Activated naive CD8-positive, alpha-beta T cell treated with anti-CD3 and anti-CD28 coated beads, Interleukin-2, amount 50 U/mL, for 16 hours (primary cell): ENCODE results near the gene PRICKLE4.
"Not testable (repeated sequence)": the region's sequence is repeated elsewhere in the genome, so short reads cannot be mapped to it uniquely, and the experiment has no call there.

ENCODE experiments used
- DNase-seq: peaks from one replicate; pipeline ENCODE4 v3.0.0-alpha.2; 2020; ENCODE audit warnings: low read depth, low spot score

Gene PRICKLE4

DNA sequence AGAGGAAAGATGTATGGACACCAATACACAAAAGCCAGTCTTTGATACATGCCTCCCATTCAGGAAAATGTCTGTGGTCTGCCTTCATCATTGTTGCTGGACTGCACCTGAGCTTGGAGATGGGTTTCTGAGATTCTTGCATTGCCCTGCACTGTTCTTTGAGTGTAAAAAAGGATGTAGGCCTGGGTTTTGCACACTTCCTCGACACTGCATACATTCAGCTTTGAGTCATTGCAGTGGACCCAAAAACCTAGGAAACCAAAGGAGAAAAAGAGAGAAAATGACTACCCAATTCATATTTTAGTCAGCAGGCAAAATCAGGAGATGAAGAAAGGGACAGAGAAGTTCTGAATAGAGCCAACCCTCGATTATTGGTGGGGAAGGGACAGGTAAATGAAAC lies 15.9 kb downstream of the PRICKLE4 start:
- no peak for DNase-seq

DNA sequence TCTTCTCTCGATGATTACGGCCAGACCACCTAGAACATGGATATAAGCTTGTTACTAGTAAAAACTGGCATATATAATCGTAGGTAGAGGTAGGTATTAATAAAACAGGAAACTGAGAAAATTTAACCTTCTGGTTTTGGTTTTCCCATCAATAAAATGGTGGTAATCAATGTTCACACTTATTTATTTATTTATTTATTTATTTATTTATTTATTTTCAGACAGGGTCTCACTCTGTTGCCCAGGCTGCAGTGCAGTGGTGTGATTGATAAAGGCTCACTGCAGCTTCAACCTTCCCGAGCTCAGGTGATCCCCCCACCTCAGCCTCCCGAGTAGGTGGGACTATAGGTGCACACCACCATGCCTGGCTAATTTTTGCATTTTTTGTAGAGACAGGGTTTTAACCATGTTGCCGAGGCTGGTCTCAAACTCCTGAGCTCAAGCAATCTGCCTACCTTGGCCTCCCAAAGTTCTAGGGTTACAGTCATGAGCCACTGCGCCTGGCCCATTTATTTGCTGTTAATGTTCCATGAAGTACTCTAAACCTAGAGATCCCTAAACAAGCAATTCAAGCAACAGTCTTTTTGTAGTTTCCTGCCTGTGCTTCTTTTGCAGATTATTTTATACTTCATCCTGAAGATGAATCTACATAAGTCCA lies 18.4 kb downstream of the PRICKLE4 start:
- DNase-seq: no peak

DNA sequence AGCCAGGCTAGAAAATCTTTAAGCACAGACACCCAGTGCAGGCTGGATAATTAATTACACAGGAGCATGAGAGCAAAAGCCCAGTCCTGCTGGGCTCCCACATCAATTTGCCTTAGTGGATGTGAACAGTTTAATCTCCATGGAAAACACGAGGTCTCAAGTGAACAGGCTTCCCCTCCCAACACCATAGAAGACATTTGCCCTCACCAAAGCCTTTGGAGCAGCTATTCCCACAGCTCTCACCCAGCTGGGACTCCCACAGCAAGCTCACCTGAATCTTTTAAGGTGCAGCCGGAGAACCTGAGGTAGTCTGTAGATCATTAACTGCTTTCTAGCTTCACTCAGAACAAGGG lies 19.0 kb downstream of the PRICKLE4 start:
- DNase-seq: no peak

DNA sequence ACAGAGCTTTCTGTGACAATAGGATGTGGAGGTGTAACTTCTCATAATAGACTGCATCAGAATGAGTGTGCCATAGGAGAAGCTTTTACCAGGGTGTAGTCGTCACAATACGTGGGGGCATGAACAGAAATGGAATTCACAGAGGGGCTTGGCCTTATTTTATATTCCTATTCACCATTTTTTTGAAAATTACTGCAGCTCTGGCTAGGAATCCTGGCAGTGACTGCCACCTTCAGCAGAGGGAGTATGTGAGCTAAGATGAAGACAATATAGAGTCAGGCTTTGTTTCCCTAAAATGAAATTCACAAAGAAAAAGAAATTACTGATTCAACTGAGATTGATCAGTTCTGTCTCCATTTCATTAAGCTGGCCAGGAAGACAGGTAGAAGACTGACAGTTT lies 20.8 kb downstream of the PRICKLE4 start:
- DNase-seq: no peak

DNA sequence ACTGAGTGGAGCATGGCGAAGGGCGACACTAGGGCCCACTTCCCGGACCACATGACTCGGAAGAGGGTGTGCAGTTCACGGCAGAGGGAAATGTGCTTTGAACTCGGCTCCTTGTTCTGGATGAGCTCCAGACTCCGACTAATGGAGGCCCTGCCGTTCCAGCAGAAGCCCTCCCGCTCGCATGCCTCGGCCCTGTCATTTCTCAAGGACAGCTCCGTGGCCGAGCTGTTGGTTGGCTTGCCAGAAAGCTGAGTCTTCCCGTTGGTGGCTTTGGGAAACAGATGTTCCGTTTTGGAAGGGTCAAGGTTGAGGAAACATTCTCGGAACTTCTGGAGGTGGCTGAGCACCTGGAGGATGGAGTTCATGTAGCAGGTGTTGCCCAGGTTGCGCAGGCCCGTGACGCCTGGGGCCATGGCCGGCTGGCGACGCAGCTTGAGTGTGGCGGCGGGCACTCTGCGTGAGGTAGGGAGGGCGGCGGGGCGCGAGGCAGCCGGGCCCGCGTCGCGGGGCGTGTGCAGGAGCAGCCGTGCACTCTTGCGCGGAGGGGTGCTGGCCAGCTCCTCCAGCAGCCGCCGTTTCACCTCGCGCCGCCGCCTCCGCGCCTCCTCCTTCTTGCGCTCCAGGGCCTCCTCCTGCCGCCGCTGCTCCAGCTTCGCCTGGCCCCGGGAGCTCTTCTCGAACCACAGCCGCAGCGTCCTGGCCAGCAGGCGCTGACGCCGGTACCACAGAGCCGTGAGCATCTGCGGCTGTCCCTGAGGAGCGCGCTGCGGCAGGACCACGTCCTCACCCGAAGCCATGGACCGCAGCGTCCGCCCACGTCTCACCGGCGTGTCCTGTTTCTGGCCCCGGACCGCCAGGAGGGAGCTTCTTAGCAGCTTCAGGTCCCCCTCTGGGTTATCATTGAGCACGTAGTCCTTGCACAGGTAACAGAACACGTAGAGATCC lies 25.5 kb downstream of the PRICKLE4 start:
- DNase-seq: no peak

DNA sequence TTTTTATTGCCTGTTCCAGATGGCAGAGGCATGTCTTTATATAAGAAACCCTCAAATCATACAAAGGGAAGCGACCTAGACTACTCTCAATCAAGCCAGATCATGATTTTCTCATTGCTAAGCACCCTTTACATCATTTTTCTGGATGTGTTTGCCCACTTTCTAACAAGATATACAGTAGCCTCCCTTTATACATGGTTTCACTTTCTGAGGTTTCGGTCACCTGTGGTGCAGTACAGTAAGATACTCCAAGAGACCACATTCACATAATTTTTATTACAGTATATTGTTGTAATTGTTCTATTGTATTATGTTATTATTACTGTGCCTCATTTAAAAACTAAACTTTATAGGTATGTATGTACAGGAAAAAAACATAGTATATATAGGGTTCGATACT lies 30.5 kb downstream of the PRICKLE4 start:
- DNase-seq: no peak

DNA sequence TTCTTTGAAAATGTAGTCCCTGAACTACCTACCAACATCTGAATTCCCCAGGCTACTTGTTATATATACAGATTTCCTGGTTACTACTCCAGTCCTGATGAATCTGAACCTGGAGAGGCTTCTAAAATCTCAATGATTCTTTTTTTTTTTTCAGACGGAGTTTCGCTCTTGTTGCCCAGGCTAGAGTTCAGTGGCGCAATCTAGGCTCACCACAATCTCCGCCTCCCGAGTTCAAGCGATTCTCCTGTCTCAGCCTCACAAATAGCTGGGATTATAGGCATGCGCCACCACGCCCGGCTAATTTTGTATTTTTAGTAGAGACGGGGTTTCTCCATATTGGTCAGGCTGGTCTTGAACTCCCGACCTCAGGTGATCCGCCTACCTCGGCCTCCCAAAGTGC lies 31.4 kb downstream of the PRICKLE4 start:
- not testable (repeated sequence) for DNase-seq

DNA sequence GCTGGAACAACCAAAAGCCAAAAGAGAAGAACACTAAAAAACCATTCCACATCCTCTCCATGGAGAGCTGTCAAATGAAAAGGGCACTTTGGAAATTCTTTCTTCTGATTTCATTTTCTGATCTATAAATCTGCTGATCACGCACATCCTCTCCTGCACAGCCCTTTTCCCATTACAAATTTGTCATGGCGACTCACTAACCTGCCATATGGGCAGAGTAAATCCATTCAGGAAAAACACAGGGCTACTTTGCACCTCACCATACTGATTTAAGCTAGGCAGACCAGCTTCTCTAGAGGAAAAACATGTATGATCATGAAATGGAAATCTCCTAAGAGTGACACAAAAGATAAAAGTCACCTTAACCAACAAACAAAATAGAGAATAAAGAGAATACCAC lies 32.9 kb downstream of the PRICKLE4 start:
- DNase-seq: no peak

DNA sequence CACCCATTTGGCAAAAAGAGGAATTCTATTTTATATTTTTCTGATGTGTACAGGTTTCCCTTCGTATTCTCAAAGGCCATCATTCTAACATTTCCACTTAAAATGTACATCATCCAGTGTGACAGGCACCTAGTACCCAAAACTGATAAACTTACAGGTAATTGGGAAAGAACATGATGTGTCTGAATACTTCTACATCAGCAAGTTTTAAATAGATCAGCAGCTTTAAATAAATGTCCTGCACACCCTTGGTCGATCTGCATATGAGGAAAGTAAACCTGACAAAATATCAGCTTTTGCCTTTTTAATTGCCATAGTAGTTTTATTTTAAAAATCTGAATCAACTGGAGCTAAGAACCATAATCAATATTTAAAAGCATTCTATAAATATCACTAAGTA lies 33.4 kb downstream of the PRICKLE4 start:
- DNase-seq: no peak

DNA sequence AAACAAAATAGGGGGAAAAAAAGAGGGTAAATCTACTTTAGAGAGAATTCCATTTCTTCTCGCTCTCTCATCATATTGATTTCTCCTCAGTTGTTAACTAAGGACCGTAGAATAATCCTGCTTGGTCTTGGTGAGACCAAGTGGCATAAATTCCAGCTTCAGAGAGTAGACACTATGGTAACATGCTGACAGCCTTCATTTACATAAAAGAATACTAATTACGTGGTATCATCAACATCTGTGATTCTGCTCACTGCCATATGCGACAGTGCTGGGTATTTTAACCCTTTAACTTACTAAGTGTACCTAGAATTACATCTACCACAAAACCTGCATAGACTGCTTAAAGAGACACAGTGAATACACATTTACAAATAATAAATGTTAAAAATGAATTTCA lies 34.0 kb downstream of the PRICKLE4 start:
- DNase-seq: no peak

DNA sequence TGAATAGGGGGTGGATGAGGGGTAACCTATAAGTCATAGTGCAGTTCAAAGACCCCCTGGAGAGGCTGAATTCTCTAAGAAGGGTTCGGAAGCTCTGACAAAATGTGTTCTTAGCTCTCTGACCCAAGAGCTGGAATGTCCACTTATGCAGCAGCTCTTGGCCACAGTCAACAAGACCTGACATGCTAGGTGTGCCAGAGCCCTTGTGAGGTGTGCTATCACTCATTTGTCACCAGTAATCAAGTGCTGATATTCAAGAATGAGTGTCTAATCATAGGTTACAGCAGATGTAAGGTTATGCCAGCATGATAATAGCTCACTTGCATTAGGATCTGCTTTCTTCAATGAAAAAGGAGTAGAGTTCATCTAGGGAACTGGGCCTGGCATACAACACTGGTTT lies 35.0 kb downstream of the PRICKLE4 start:
- DNase-seq: no peak

DNA sequence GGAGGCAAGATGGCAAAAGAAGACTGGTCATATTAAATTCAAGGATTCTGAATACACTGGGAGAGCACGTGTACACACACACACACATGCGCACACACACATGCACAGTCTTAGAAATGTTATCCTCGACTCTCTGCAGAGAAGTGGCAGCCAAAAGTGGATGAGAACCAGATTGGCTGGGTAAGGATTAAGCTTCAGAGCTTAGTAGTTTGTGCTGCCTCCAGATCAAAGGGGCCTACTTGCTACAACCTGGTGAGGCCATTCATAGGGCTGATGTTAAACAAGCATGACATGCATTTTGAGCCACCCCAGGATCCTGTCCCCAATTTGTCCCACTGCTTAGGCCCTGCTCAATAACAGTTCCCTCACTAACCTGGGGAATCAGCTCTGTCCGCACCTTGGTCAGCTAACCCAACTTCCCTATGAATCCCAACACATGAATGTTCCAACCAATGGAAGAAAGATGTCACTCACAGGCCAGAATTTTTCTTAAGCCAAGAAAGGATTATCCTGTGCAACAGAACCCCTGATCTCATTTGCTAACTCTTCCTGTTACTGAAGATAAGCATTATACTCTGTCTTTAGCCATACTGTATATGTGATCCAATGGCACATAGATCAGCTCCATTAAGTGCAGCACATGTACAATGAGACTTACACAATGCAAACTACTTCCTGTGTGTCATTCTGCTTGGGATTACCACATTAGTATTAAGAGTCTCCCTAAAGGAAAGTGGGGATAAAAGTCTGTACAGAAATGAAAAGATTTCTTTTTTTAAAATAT lies 37.9 kb downstream of the PRICKLE4 start:
- DNase-seq: no peak

DNA sequence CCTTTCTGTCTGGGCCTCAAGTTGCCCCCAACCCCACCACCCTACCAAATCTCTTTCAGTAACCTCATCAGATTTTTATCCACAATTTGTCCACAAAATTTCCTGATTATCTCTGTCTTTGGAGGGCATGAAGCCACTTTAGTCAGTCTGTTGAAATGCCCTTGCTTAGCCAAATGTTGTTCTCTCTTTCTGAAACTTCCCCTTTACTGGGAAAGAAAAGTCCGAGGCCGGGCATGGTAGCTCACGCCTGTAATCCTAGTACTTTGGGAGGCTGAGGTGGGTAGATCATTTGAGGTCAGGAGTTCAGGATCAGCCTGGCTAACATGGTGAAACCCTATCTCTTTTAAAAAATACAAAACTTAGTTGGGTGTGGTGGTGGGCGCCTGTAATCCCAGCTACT lies 40.7 kb downstream of the PRICKLE4 start:
- no peak for DNase-seq

DNA sequence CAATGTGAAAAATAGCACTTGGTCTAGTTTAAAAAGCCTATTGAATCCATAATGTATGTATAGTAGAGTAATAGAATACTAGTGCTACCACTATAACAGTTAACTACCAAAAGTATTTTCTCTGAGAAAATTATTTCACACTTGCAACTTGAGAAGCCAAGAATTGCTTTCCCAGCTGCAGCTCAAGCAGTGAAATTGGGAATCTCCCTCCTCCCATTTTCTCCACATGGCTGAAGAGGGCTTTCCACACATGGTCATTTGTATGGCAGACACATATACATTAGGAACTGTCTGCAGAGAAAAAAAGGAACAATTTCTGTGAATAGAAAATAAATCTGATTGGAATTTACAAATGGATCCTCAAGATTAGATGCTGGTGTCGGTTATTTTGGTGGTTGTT lies 41.4 kb downstream of the PRICKLE4 start:
- no peak for DNase-seq

DNA sequence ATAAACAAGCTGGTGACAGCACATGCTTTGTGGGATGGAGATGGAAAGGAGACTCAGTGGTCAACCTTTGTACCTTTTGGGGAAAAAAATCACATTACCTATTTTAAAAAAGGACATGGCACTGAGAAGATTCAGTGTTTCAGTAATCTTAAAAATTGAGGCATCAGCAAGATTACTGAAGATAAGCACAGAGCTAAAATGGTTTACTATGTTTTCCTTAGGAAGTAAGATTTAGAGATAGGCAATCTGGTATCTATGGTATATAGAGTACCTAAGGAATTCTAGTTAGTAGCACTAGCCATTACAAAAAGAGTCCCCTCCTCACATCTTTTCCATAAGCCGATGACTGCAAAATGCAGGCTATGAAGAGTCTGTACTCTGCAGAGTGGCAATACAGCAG lies 42.6 kb downstream of the PRICKLE4 start:
- DNase-seq: no peak

DNA sequence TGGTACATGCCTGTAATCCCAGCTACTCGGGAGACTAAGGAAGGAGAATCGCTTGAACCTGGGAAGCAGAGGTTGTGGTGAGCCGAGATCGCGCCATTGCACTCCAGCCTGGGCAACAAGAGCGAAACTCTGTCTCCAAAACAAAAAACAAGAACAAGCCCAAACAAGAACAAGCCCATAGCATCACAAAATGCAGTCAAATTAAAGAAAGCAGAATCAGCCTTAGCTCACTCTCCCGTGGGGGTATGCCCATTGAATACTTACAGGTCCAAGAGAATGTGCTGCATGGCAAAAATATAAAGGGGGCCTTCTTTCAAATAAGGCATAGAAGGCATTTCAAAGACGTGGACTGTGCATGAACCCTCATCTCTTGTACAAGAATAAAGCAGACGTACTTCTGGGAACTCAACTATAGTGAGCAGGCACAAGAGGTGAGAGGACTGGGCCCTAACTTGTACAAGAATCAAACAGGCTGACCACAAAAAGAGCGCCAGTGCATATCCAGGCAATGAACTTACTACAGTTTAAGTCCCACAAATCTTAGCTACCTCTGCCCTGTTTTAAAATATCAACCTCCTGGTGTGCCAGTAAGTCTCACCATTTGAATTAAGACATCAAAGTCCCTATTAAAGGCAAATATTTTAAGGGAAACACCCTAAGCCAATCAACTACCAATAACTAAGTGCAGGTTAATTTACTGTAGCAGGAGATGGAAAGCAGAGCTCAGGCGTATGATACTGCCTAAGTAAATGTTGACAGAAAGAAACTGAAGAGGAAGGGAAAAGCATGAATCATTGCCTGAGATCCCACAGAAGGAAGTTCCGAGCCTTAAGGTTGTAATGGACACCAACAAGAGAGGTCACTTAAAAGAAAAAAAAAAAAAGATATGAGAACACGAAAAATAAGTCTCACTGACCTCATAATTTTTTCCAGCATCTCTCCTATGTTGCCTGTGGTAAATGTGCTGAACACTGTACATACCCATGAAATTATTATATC lies 44.3 kb downstream of the PRICKLE4 start:
- no peak for DNase-seq

DNA sequence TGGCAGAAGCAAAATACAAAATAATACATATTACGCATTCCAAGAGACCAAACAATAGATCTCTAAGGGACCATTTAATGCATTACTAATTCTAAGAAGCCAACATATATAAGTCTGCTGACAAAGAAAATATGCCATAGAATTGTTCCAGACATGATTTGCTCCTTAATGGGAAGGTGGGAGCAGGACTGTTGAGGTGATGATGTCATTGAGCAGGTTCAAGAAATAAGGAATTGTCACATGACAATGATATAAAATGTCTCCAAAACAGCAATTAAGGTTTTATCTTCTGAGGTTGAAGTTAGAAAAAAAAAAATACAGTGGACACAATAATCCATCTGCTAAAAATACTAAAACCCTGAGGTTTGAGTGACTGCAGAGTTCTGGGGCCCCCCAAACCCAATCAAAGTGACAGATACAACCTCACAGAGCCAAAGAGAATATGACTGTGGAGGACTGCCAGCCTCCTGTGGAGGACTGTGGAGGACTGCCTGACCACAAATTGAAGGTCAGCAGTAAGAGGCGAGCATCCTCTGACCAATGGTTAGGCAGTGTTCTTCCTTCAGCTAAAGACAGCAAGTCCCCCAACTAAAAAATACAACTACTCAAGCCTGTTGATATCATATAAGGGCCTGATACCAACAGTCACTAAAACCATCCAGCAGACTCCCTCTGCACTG lies 45.9 kb downstream of the PRICKLE4 start:
- no peak for DNase-seq

DNA sequence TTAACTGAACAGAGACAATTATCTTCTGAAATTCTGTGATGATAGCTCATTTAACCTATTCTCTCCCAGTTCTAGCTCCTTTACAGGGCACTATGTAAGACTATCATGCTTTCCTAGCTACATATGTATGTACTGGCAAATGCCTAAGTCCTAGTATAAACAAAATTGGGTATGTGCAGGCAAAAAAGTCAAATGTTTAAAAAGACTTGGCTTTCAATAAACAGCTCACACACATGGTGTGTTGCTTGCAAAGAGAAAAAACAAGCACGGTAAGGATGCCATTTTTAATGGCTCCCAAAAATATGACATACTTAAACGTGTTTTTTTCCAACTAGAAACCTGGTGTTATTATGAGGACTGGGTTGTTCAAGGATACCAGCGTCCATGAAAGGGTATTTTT lies 51.7 kb downstream of the PRICKLE4 start:
- DNase-seq: no peak

DNA sequence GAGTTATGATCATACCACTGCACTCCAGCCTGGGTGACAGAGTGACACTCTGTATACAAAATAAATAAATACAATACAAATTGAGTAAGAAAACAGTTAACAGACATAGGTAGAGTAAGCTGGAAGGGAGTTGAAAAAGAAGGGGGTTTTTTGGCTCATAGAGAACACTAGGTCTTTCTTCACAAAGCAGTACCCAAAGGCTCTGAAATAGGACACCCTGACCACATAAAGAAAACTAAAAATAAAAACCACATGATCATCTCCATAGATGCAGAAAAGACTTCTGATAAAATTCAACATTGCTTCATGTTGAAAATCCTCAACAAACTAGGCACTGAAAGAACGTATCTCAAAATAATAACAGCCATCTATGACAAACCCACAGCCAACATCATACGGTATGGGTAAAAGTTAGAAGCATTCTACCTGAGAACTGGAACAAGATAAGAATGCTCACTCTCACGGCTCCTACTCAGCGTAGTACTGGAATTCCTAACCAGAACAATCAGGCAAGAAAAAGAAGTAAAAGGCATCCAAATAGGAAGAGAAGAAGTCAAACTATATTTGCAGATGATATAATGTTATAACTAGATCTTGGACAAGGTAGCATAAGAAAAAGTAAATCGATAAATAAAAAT lies 55.6 kb downstream of the PRICKLE4 start:
- no peak for DNase-seq

DNA sequence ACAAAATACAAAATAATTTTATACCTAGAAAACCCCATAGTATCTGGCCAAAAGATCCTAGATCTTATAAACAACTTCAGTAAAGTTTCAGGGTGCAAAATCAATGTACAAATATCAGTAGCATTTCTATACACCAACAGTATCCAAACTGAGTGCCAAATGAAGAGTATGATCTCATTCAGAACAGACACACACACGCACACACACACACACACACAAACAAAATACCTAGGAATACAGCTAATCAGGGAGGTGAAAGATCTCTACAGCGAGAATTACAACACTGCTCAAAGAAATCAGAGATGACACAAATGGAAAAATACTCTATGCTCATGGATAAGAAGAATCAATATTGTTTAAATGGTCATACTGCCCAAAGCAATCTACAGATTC lies 56.1 kb downstream of the PRICKLE4 start:
- no peak for DNase-seq
